ENCODE data around the gene ERMAP.
"Not testable (repeated sequence)": the region's sequence is repeated elsewhere in the genome, so short reads cannot be mapped to it uniquely, and the experiment has no call there.

Gene ERMAP

DNA sequence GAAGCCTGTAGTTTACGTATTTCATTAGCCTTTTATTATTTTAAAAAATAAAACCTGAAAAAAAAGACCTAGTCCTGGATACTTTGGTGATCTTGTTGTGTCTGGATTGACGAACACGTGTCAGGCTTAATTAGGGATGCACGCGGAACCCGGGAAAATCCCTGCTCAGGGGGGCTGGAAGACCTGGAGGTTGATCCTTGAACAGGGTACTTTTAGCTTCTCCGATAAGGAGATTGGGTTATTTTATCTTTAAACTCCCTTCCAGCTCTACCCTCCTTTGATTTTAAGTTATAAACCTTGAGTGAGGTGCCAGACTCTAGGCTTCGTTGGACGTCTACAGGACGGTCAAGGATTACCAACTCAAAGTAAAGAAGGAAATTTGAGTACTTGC, 28.9 kb downstream of the ERMAP start:
- peak; percentile 38 to 40 for DNase-seq

DNA sequence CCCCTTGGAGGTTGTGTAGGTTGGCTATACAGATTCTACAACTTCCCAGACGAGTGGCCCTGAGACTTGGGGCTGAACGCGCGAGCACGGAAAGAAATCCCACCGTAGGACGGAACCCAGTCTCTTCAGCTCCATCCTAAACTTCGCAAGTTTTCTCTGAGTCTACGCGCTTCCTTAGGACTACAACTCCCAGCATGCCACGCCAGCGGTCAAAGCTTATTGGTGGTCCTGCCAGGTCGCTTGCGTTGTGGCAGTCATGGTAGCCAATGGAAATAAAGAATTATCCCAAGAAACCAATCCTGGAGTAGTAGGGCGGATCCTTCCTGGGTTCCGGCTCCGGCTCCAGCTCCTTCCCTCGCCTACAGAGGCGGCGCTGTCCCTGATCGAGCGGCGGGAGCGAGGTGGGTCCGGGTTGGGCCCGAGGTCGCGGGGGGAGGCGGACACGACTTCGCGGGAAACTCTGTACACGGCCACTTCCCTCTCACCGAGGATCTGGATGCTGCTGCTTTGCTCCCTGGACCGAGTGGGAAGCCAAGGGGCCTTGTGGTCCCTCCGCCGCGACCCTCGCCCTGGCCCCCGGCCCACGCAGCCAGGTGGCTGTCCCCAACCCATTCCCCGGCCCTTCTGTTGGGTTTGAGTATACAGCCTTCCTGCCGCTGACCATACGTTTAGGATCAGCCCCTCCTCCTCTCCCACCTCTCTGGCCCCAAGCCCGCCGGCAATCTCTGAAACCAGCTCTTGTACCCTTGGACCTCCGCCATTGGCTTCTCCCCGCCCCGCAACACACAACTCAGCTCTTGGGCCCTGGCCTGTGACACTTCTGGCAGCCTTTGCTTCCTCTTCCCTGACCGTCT, 29.6 kb downstream of the ERMAP start, which contains the start of gene ZNF691:
TSS of gene ZNF691 (plus strand) at position 357 of the 854 bp plus-strand sequence. CDS start 3,046 bp downstream, outside the sequence.
- DNase-seq, result peak; percentile 98 to 99

DNA sequence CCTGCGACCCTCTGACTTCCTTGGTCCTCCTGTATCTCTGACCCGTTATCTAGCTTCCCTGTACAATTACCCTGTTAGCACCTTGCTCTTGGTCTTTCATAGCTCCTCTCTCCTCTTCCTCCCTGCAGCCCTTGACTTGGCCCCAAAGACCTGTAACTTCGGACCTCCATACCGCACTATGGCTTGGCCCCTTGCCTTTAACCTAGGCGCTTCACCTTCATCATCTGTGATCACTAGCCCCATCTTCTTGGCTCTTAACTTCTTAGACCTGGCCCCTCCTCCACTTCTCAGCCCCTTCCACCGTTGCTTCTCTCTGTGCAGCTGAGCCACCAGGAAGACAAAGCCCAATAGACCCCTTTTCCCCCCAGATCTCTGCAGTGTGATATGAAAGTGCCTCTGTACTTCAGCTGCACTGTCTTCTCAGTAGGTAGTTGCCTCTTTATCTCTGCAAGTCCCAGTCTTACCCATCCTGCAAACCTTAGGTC, 30.2 kb downstream of the ERMAP start:
- no peak for DNase-seq

DNA sequence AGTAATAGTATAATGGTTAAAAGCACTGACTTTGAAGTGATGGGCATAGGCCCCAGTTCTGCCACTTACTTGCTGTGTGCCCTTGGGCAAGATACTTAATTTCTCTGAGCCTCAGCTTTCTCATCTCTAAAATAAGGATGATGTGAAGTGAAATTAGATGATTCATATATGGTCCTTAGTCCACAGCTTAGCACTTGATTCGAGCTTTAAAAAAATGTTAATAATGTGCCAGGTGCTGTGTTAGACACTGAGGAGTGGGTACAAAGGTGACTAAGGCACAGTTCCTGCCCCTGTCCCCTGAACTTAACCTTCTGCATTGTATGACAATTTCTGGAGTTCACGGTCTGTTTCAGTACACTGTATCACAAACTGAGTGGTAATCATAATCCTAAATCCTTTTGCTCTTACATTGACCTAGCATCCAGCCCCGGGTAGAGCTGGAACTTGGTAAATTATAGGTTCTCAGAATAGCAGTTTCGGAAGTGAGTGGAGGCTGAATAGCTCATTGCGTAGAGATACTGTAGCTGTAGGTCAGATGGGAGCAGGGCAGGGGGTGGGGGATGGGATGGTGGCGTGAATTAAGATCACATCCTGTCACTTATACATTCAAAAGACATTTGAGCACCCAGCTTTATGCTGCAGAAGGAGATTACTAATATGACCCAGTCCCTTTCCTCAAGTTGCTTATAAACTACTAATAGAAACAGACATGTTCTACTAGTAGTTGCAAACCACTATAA, 31.0 kb downstream of the ERMAP start:
- no peak for DNase-seq

DNA sequence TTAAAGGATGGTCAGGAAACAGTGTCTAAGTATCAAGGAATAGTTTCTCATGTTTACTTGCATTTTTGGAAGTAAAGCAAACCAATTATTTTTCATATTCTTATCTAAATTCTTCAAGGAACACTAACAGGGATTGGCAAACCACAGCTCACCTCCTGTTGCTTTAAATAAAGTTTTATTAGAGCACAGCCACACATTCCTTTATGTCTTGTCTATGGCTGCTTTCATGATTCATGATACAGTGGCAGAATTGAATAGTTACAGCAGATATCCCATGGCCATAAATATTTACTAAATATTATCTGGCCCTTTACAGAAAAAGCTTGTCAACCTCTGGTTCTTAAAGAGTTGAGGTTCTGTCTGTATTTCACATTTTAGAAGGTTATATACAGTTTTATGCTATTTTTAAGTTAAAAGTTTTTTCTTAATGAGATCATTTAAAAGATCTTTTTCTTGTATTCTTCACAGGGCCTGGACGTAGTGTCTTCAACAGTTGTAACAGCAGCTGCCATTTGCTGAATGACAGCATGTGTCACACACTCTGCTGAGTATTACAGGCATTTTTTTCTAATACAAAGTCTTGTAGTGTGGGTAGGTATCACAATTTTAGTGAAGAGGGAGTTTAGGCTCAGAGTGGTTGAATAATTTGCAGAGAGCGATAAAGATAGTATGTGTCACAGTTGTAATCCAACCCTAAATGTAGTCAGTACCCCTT, 32.1 kb downstream of the ERMAP start:
- DNase-seq, result no peak

DNA sequence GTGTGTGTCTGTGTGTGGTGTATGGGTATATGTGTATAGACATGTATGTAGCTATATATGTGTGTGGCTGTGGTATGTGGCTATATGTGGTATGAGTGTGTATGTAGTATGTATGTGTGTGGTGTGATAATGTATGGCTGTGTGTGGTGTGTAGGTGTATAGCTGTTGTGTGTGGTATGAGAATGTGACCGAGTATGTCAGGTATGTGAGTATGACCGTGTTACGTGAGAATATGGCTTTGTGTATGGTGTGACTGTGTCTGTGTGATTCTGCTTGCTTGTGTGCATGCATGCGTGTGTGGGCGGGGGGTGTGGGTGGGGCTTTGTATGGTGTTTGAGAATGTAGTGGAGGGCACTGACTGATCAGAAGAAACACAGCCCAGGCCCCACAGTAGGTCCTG, 33.0 kb downstream of the ERMAP start:
- no peak for DNase-seq

DNA sequence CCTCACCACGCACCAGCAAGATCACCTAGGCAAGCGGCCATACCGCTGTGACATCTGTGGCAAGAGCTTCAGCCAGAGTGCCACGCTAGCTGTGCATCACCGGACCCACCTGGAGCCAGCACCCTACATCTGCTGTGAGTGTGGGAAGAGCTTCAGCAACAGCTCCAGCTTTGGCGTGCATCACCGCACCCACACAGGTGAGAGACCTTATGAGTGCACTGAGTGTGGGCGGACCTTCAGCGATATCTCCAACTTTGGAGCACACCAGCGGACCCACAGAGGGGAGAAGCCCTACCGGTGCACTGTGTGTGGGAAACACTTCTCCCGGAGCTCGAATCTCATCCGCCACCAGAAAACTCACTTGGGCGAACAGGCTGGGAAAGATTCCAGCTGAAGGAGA, 34.5 kb downstream of the ERMAP start:
- DNase-seq, result no peak

DNA sequence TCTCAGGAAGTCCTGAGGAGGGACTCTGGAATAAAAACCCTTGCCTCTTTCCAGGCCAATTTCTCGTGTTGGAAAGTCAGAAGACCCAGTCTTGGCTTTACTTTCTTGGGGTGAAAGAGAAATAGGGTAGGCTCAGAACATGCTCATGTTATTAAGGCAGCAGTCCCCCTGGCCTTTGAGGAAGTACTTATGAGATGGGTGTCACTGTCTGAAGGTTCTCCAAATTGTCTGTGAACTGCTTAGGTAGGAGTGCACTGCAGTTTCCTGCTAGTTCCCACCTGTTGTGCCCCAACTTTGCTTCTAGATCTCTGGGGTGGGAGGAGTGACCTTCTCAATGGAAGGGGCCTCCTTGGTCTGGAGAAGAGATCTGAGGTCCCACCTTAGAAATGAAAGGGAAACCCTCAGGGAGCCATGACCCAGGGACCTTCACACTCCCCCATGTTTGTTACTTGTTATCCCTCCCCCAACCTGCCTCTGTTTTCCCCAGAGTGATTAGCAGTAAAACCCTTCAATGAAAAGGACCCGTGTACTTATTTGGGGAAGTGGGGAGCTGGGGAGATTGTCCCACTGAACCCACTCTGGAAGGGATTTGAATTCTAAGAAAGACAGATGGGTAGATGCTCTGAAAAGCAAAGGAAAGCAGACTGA, 35.2 kb downstream of the ERMAP start:
- peak; percentile 15 to 16 for DNase-seq

DNA sequence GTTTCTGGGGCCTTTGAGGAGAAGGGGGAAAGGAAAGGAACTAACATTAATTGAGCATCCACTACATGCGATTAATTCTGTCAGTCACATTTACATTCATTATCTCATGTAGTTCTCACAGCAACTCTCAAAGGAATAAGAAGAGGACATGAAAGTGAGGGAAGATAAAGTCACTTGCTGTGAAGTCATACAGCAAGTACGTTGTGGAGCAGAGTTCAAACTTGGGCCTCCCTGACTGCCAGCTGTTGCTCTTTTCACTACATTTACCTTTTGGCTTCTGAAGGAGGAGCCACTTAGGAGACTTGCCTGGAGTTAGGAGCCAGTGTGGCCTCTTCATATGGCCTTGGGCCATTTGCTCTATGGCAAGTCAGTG, 35.7 kb downstream of the ERMAP start:
- DNase-seq, result no peak

DNA sequence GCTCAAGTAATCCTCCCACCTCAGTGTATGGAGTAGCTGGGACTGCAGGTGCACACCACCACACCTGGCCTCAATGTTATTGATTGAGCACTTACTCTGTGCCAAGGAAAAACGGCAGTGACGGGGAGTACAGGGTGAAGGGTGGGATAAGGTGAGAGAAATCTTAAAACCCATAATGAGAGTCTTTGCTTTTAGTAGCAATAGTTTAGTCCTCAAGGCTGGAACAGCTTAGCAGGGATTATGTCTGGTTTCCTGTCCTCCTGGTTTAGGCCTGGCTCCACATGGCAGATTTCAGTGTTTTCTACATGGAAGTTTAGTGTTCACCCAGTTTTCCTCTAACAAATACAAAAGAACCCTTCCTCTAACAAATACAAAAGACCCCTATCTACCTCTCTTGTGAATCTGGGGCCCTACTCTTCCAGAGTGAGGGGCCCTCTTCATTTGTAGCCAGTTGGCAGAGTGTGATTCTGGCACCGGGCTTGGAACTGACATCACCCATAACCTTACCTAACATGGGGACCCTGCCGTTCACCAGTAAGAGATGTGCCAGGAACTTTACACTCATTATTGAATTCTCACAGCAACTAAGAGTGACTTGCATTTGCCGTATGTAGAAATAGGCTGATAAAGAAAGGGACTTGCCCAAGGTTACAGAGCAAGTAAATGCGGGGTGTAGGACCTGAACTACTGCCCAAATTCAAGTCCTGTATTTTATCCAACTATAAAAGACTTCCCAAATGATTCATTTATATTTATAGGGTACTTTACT, 36.4 kb downstream of the ERMAP start:
- DNase-seq, result no peak

DNA sequence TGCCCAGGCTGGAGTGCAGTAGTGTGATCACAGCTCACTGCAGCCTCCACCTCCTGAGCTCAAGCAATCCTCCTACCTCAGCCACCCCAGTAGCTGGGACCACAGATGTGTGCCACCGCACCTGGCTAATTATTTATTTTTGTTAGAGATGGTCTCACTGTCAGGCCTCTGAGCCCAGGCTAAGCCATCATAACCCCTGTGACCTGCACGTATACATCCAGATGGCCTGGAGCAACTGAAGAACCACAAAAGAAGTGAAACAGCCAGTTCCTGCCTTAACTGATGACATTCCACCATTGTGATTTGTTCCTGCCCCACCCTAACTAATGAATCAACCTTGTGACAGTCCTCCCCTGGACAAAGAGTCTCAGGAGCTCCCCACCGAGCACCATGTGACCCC, 39.6 kb downstream of the ERMAP start:
- DNase-seq, result not testable (repeated sequence)

DNA sequence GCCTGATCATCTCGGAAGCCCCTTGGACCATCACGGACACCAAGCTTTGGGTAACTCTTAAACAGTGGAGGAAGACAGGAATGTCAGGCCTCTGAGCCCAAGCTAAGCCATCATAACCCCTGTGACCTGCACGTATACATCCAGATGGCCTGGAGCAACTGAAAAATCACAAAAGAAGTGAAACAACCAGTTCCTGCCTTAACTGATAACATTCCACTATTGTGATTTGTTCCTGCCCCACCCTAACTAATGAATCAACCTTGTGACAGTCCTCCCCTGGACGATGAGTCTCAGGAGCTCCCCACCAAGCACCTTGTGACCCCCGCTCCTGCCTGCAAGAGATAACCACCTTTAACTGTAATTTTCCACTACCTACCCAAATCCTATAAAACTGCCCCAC, 42.4 kb downstream of the ERMAP start:
- DNase-seq, result not testable (repeated sequence)

DNA sequence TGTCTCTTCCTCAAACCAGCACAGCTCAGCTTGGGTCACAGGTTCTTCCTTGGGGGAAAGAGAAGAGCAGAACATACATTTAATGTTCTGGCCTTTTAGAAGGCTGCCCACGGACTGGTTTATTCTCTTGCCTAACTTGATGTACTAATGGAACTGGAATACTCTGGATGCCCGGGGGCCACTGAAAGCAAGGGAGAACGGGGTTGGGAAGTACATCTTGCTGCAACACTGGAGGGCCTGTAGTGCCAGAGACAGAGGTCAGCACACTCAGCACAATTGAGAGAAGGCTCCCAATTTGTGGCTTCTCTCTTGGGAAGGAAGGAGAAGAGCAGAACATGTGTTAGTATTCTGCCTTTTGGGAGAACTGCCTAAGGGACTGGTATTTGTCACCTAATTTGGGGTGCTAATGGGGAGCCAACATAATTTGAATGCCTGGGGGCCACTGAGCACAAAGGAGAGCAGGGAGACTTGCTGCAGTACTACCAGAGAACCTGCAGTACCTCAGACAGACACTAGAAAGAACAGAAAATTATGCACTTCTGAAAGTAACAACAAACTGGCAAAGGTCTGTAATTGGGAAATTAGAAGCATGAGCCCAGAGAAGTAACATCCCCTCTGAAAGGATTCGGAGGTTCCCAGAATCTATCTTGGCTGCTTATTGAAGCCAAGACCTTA, 43.6 kb downstream of the ERMAP start:
- DNase-seq, result no peak

DNA sequence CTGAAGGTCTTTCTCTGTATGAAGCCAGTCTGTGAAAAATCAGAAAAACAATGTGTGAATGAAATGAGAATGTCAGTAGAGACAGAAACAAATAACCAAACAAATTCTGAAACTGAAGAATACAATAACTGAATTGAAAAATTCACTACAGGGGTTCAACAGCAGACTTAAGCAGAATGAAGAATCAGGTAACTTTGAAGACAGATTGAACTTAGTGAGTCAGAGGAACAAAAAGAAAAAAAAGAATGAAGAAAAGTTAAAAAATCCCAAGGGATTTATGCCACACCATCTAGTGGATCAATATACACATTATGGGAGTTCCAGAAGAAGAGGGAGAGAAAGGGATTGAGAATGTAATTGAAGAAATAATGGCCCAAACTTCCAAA, 44.1 kb downstream of the ERMAP start:
- DNase-seq, result no peak

DNA sequence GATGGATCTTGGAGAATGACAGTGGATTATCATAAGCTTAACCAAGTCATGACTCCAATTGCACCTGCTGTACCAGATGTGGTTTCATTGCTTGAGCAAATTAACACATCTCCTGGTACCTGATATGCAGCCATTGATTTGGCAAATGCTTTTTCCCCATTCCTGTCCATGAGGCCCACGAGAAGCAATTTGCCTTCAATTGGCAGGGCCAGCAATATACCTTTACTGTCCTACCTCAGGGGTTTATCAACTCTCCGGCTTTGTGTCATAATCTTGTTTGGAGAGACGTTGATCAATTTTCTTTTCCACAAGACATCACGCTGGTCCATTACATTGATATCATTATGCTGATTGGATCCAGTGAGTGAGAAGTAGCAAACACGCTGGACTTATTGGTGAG, 49.6 kb downstream of the ERMAP start:
- no peak for DNase-seq

DNA sequence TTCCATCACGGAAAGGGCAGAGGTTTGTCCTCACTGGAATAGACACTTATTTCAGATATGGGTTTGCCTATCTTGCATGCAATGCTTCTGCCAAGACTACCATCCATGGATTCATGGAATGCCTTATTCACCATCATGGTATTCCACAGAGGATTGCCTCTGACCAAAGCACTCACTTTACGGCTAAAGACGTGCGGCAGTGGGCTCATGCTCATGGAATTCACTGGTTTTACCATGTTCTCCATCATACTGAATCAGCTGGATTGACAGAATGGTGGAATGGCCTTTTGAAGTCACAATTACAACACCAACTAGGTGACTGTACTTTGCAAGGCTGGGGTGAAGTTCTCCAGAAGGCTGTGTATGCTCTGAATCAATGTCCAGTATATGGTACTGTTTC, 51.5 kb downstream of the ERMAP start:
- DNase-seq, result not testable (repeated sequence)

DNA sequence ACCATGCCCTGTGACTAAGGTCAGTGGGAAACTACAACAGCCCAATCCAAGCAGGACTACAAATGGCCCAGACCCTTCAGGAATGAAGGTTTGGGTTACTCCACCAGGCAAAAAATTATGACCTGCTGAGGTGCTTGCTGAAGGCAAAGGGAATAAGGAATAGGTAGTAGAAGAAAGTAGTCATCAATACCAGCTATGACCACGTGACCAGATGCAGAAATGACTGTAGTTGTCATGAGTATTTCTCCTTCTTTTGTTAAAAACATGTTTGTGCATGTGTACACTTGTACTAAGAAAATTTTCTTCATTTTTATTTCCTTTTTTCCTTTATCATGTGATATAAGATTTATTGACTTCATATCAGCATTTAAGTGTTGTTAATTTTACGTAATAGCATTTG, 52.3 kb downstream of the ERMAP start:
- DNase-seq, result not testable (repeated sequence)

DNA sequence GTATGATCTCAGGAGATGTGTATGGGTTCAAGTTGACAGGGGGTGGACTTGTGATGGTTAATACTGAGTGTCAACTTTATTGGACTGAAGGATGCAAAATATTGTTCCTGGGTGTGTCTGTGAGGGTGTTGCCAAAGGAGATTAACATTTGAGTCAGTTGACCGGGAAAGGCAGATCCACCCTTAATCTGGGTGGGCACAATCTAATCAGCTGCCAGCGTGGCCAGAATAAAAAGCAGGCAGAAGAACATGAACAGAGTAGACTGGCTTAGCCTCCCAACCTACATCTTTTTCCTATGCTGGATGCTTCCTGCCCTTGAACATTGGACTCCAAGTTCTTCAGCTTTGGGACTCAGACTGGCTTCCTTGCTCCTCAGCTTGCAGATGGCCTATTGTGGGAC, 52.8 kb downstream of the ERMAP start:
- DNase-seq, result not testable (repeated sequence)

DNA sequence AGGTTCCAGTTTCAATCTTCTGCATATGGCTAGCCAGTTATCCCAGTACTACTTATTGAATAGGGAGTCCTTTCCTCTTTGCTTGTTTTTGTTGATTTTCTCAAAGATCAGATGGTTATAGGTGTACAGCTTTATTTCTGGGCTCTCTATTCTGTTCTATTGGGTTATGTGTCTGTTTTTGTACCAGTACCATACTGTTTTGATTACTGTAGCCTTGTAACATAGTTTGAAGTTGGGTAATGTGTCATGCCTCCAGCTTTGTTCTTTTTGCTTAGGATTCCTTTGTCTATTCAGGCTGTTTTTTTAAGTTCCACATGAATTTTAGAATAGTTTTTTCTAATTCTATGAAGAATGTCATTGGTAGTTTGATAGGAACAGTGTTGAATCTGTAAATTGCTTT, 56.2 kb downstream of the ERMAP start:
- DNase-seq, result not testable (repeated sequence)

DNA sequence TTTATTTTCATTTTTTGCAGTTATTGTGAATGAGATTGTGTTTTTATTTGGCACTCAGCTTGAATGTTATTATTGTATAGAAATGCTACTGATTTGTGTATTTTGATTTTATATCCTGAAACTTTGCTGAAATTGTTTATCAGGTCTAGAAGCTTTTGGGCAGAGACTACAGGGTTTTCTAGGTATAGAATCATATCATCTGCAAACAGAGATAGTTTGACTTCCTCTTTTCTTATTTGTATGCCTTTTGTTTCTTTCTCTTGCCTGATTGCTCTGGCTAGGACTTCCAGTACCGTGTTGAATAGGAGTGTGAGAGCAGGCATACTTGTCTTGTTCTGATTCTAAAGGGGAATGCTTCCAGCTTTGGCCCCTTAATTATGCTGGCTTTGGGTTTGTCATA, 56.7 kb downstream of the ERMAP start:
- peak; percentile 2 to 20 for DNase-seq

DNA sequence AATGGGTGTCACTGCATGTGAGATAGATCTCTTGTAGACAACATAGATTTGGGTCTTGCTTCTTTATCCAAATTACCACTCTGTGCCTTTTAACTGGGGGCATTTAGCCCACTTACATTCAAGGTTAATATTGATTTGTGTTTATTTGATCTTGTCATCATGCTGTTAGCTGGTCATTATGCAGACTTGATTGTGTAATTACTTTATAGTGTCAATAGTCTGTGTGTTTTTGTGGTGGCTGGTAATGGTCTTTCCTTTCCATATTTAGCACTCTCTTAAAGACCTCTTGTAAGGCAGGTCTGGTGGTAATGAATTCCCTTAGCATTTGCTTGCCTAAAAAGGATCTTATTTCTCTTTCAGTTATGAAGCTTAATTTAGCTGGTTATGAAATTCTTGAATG, 59.1 kb downstream of the ERMAP start:
- DNase-seq, result no peak

DNA sequence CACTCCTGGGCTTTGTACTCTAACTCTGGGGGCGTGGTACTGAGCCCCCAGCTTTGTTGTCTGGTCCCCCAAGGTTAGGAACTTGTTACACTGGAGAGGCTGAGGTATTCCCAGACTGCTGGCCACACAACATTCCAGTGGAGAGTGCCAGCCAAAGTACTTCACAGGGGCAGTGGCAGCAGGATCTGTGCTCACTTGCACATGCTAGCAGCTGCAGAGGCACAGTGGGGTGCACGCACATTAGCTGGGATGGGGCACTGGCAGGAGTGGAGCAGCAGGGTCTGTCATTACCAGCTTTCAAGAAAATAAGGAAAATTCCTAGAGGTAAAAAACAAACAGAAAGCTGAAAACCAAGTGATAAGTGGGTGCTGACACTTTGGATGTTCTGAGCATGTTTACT, 60.5 kb downstream of the ERMAP start:
- DNase-seq, result no peak

Data from Kasumi-1 (cell line).